Glutamatergic neuron (in vitro differentiated cells): ENCODE measurements around the gene LEFTY1. TPM values are rescaled to one million over a fixed set of nuclear protein-coding genes. Genes with fewer than 3 reads are reported as not detected.
"Not testable (repeated sequence)": the region's sequence is repeated elsewhere in the genome, so short reads cannot be mapped to it uniquely, and the experiment has no call there.

Experiments used
- DNase-seq: peaks from one replicate; pipeline ENCODE4 v3.0.0; 2022
- H3K27ac Mint-ChIP-seq: one replicate; pipeline ENCODE4 v1.8.0; 2020; ENCODE audit warnings: mild to moderate bottlenecking, mixed read lengths, inconsistent platforms; ENCODE audit not compliant: unreplicated experiment
- H3K27me3 Mint-ChIP-seq: one replicate; pipeline ENCODE4 v1.8.0; 2020; ENCODE audit warnings: mild to moderate bottlenecking, moderate library complexity, mixed read lengths, inconsistent platforms; ENCODE audit not compliant: unreplicated experiment
- H3K36me3 Mint-ChIP-seq: one replicate; pipeline ENCODE4 v1.8.0; 2020; ENCODE audit warnings: mild to moderate bottlenecking, mixed read lengths, inconsistent platforms; ENCODE audit not compliant: unreplicated experiment
- H3K4me1 Mint-ChIP-seq: one replicate; pipeline ENCODE4 v1.8.0; 2020; ENCODE audit warnings: mild to moderate bottlenecking, low read depth, mixed read lengths, inconsistent platforms; ENCODE audit not compliant: unreplicated experiment
- H3K4me3 Mint-ChIP-seq: one replicate; pipeline ENCODE4 v1.8.0; 2020; ENCODE audit warnings: mild to moderate bottlenecking, mixed read lengths, inconsistent platforms; ENCODE audit not compliant: unreplicated experiment
- H3K9me3 Mint-ChIP-seq: one replicate; pipeline ENCODE4 v1.8.0; 2020; ENCODE audit warnings: mild to moderate bottlenecking, moderate library complexity, mixed read lengths, inconsistent platforms; ENCODE audit not compliant: unreplicated experiment
- total RNA-seq: library from RNA; stranded (reverse); fragmentation: NEBNext Ultra II Directional; extraction: Animal tissue kit (Norgen Biotek cat#: 25700); gene quantifications from one replicate; pipeline ENCODE4 v1.2.1, GENCODE V29; 2021; ENCODE audit not compliant: unreplicated experiment
- TF ChIP-seq, protein P1 (sequence below): fragments of 200-600 bp; sonication (generic); IDR thresholded peaks from one replicate; pipeline ENCODE4 v1.5.0; 2021; ENCODE audit not compliant: partially characterized antibody, unreplicated experiment

LEFTY1 gene
- total RNA-seq, 1 donor from 2014 or later = 2.3 TPM

DNA sequence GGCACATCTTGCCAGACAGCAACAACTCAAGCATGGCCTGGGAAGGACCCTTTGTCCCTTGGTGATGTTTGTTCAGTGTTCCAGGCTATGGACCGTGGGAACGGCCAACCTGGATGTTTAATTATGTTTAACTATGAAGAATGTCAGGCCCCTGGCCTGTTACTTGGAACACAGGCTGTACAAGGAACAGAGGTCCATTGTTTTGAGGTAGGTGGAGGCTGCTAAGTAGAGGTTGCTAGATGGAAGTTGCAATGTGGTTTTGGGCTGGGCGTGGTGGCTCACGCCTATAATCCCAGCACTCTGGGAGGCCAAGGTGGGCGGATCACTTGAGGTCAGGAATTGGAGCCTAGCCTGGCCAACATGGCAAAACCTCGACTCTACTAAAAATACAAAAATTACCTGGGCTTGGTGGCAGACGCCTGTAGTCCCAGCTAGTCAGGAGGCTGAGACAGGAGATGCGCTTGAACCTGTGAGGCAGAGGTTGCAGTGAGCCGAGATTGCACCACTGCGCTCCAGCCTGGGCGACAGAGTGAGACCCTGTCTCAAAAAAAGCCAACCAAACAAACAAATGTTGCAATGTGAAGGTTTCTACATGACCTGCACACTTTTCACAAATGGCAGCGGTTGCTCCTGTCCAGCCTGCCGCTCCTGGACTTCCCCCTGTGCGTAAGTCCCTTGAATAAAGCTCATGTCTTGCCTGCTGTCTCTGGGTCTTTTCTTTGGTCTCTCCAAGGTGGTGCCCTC lies 2.5 kb upstream of the LEFTY1 start:
- H3K27ac Mint-ChIP-seq = no peak overlapping the region
- no peaks in the 10 kb centered on the region for H3K36me3 Mint-ChIP-seq
- DNase-seq = no peak
- H3K27me3 Mint-ChIP-seq = peaks cover 2% of the 10 kb centered on the region
- peaks cover 14% of the 10 kb centered on the region for H3K9me3 Mint-ChIP-seq
- no peak overlapping the region for H3K4me3 Mint-ChIP-seq
- peaks cover 15% of the 10 kb centered on the region for H3K4me1 Mint-ChIP-seq
- TF ChIP-seq, protein P1, sequence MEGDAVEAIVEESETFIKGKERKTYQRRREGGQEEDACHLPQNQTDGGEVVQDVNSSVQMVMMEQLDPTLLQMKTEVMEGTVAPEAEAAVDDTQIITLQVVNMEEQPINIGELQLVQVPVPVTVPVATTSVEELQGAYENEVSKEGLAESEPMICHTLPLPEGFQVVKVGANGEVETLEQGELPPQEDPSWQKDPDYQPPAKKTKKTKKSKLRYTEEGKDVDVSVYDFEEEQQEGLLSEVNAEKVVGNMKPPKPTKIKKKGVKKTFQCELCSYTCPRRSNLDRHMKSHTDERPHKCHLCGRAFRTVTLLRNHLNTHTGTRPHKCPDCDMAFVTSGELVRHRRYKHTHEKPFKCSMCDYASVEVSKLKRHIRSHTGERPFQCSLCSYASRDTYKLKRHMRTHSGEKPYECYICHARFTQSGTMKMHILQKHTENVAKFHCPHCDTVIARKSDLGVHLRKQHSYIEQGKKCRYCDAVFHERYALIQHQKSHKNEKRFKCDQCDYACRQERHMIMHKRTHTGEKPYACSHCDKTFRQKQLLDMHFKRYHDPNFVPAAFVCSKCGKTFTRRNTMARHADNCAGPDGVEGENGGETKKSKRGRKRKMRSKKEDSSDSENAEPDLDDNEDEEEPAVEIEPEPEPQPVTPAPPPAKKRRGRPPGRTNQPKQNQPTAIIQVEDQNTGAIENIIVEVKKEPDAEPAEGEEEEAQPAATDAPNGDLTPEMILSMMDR = no peak

DNA sequence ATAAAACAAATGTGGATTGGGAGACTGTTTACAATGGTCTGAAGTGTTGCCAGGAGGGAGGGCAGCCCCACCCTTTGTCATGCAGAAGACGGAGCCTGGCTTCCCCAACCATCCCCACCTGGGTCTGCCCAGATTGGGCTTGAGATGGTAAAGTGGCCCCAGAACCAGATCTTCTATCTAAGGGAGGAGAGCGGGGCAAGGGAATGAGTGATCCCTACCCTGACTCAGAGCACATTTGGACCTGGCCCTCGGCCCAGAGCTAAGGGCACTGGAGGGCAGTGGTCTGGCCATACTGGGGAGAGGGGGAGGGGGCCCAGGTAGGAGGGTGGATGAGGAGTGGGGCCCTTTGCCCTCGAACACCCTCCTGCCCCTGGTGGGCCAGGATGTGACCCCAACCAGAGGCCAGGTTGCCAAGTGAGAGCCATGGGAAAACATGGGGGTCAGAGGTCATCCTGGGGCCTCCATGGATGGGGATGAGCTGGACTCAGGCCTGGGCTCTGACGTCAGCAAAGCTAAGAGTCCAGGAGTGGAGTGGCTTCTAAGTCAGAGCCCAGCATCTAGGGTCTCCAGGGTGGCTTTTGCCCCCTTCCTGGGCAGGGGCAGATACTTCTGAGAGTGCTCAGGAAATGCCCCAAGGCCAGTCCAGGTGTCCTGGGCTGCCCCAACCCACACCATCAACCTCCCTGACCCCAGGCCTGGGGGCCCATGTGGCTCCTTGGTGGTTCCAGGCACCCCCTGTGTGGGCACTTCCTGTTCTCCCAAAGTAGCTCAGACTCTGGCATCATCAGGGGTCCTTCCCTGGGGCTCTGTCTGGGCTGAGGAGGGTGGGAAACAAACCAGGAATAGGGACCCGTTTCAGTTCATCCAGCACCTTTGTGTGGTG lies 1.6 kb upstream of the LEFTY1 start:
- Mint-ChIP-seq H3K36me3 (no peaks in the 10 kb centered on the region), H3K9me3 (peaks cover 14% of the 10 kb centered on the region), H3K4me3 (no peak overlapping the region), H3K27ac (no peak overlapping the region), H3K27me3 (peaks cover 2% of the 10 kb centered on the region), H3K4me1 (peaks cover 15% of the 10 kb centered on the region)
- DNase-seq = no peak
- TF ChIP-seq, protein P1 = no peak

DNA sequence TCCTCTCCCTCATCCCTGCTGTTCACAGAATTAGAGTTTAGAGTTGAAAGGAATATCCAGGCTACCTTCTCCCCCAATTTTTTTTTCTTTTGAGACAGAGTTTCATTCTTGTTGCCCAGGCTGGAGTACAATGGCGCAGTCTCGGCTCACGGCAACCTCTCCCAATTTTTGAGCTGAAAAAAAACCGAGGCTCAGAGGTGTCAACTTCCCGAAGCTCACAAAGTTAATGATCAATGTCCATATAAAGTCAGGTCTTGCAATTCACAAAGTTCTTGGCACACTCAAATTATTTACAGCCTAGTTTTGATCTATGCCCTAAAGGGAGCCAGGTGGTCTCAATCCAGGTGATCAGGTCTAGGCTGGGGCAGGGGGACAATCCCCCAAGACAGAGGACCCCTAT lies 797 bp upstream of the LEFTY1 start:
- no peak for DNase-seq
- H3K27me3 Mint-ChIP-seq = peaks cover 2% of the 10 kb centered on the region
- H3K4me1 Mint-ChIP-seq = peaks cover 15% of the 10 kb centered on the region
- H3K36me3 Mint-ChIP-seq = no peaks in the 10 kb centered on the region
- TF ChIP-seq, protein P1 = no peak
- H3K27ac Mint-ChIP-seq = no peak overlapping the region
- H3K4me3 Mint-ChIP-seq = no peak overlapping the region
- H3K9me3 Mint-ChIP-seq = peaks cover 14% of the 10 kb centered on the region

GRCh38 chr1:225888289-225888897 lies 553 bp downstream of the LEFTY1 start:
- Mint-ChIP-seq H3K36me3 (no peaks in the 10 kb centered on the region), H3K27me3 (peaks cover 2% of the 10 kb centered on the region), H3K4me1 (peaks cover 15% of the 10 kb centered on the region), H3K27ac (peak overlapping the region; percentile 48), H3K4me3 (peak overlapping the region; percentile 61), H3K9me3 (peaks cover 14% of the 10 kb centered on the region)
- TF ChIP-seq, protein P1 = no peak
- DNase-seq = no peak

GRCh38 chr1:225887554-225888288 lies 1.2 kb downstream of the LEFTY1 start:
- H3K9me3 Mint-ChIP-seq = peaks cover 14% of the 10 kb centered on the region
- peaks cover 15% of the 10 kb centered on the region for H3K4me1 Mint-ChIP-seq
- H3K27ac Mint-ChIP-seq = peak overlapping the region; percentile 48
- H3K36me3 Mint-ChIP-seq, H3K27me3 Mint-ChIP-seq, DNase-seq: not testable (repeated sequence)
- peak overlapping the region; percentile 61 for H3K4me3 Mint-ChIP-seq
